Transverse colon (tissue), 4 donors: ENCODE data around the gene PSMA5.

Experiments used
- CTCF ChIP-seq, 5 experiments: fragments of 200-600 bp in 3 of 5; fragments of 450-650 bp in 2 of 5; sonication (generic) in 3 of 5; IDR thresholded peaks; 1 replicate in 2 of 5; 2 replicates in 3 of 5; pipeline ENCODE4 v1.5.1; 2016 to 2017; ENCODE audit warnings: antibody characterized with exemption in 5 of 5, inconsistent platforms in 3 of 5, mild to moderate bottlenecking in 2 of 5, moderate library complexity in 1 of 5
- EP300 ChIP-seq: sonication (generic); formaldehyde crosslinking; IDR thresholded peaks from one replicate; pipeline ENCODE4 v1.6.1; 2017; ENCODE audit warnings: antibody characterized with exemption, low read depth
- POLR2A ChIP-seq: fragments of 450-650 bp; IDR thresholded peaks from one replicate; pipeline ENCODE4 v1.6.1; 2016; ENCODE audit warnings: antibody characterized with exemption, mild to moderate bottlenecking, moderate library complexity
- POLR2AphosphoS5 ChIP-seq, 3 donors: sonication (generic); formaldehyde crosslinking; IDR thresholded peaks; one replicate each; pipeline ENCODE4 v1.6.1; 2016; ENCODE audit warnings: antibody characterized with exemption in 3 of 3

DNA sequence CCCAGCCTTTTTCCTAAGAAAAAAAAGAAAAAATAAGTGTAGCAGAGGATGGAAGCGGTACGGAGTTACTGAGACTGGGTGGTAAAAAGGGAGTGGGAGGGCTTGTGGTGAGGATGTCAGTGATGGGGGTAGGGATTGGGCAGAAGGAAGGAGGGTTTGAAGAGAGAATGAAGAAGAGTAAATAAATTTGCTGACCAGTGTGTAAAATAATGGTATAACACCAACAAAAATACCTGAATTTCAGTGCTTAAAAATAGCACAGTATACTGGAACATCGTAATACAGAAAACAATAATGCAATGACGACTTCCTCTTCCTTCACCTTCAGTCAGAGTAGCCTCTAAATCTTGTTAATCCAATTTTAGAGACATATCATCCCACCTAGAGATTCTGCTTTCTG is 21.3 kb upstream of the PSMA5 start:
- TF ChIP-seq CTCF (IDR thresholded peaks at IDR 0.05) = no peak
- TF ChIP-seq EP300 = no peak
- no peak for TF ChIP-seq POLR2AphosphoS5 (IDR thresholded peaks at IDR 0.05)
- no peak for TF ChIP-seq POLR2A
